T-helper 2 cell treated with Interferon-gamma antibody and Interleukin-4, amounts not matched to agents 100 ng/mL and 5 ng/mL, for 36 hours (primary cell): Measurements from ENCODE around the gene PHACTR1. TPM values are rescaled to one million over a fixed set of nuclear protein-coding genes. Genes with fewer than 3 reads are reported as not detected.

Experiments
- intact Hi-C: fragments of 100-400 bp; cut with micrococcal nuclease; formaldehyde crosslinking; loops from one replicate; pipeline ENCODE4 v1.15.1; 2023
- total RNA-seq: library from RNA; stranded (reverse); gene quantifications from 2 replicates; pipeline ENCODE4 v1.2.3, GENCODE V29; 2022

Gene PHACTR1
- total RNA-seq, 1 donor from 2014 or later: 0.11 TPM

DNA sequence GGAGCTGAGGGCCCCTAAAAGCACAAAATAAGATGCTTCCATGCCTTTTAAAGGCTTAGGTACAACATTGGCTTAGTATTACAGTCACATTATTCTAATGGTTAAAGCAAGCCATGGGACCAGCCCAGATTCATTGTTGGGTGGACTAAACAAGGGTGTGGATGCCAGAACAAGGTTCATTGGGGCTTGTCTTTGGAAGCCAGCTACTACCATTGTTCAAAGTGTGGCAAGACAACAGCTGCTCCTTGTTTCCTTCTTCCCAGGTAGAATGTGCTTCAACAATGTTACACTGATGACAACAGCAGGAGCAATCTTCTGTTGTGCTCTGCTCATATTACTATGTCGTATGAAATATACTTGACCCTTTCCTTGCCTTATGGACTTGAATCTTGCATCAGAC is 350.3 kb downstream of the PHACTR1 start:
- intact Hi-C loops: no loop called here

GRCh38 chr6:13068586-13069210 is 352.1 kb downstream of the PHACTR1 start:
- intact Hi-C loops: no loop called here

GRCh38 chr6:13071550-13072345 is 355.2 kb downstream of the PHACTR1 start:
- intact Hi-C loops: no loop called here

DNA sequence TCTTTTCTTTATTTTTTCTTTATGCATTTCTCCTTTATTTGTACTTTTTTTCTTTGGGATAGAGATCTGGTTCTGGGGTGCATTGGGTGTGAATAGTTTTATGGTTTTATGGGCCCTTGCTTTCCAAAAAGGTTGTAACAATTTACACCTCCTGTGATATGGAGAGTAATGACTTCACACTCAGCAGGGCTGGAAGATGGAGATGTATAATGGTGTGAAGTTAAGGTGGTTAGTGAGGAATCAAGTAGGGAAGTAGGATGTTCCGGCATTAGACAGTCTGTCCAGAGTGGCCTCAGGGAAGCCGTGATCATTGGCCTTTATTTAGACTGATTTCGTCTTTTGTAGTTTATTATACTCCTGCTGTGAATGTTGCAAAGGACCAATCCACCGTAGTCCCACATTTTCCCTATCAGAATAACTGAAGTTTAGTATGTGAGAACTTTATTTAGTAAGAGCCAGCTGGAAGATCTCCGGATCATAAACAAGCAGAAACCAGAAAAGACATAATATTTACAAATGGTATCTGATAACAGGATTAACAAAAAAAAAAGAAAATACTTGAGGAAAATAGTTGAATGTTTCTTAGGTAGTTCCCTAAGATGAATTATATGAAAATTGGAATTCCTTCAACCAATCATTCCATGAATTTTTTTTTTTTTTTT is 356.2 kb downstream of the PHACTR1 start:
- intact Hi-C loops: no loop called here

- intact Hi-C loops: no loop called here
Observed at GRCh38 chr6:13074415-13075140, 358.0 kb downstream of the PHACTR1 start.

- intact Hi-C loops: no loop called here
Observed at GRCh38 chr6:13075141-13075845, 358.7 kb downstream of the PHACTR1 start.

- intact Hi-C loops: no loop called here
Observed at GRCh38 chr6:13076575-13076974, 360.0 kb downstream of the PHACTR1 start.

GRCh38 chr6:13077117-13077516 is 360.6 kb downstream of the PHACTR1 start:
- intact Hi-C loops: no loop called here

DNA sequence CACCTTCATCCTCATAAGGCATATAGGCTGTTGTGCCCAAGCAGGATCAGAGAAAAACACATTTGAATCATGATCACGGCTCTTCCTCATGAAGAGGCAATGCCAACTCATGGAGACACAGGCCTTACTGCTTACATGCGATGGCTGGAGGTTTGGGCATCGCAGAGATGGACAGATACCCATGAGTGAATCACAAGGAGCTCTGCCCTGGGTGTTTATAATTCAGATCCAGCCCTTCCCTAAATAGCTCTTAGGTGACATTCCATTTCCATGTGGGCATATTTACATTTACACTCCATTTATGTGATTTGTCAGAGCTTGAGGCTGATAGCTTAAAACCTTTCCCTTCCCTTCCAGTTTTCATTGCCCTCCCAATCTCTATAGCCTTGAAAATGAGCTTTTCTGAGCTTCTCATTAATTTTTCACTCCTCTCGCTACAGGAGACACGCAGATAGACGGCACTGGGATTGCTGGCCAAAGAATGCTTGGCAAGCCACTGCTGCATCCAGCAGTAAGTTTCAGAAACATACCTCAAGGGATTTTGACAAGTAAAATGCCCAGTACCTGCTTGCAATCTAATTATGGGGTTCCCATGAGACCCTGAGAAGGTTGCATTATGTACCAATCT is 362.6 kb downstream of the PHACTR1 start:
- intact Hi-C loops: no loop called here

GRCh38 chr6:13080462-13081188 is 364.1 kb downstream of the PHACTR1 start:
- intact Hi-C loops: no loop called here

GRCh38 chr6:13081189-13081563 is 364.6 kb downstream of the PHACTR1 start:
- intact Hi-C loops: no loop called here

DNA sequence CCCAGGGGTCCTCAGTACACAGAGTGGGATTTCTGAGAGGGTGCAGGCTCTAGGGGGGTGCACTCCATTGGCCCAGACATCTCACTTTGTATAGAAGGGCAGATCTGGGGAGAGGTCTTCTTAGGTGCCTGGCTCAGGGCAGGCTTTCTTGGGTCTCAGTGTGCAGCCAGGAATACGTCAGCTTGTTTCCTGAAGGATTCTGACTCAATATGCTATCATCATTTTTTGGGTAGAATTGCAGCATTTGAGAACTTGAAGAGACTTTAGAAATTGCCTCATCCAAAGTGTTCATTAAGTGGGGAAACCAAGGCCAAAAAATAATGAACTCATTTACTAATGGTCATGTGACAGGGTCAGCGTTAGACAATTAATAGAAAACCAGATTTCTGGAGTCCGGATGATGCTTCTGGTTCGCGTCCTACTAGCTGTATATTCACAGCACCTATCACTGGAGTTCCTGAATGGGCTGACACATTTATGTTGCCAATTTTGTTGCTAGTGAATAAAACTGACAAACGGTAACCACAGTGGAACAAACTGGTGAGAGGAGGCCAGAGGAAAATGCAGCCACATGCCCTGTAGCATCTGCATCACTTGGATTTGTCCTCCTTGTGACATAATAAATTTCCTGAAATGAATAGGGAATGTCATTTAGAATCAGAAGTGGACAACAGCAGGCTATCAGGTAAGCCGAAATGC is 372.9 kb downstream of the PHACTR1 start:
- intact Hi-C loops: no loop called here

DNA sequence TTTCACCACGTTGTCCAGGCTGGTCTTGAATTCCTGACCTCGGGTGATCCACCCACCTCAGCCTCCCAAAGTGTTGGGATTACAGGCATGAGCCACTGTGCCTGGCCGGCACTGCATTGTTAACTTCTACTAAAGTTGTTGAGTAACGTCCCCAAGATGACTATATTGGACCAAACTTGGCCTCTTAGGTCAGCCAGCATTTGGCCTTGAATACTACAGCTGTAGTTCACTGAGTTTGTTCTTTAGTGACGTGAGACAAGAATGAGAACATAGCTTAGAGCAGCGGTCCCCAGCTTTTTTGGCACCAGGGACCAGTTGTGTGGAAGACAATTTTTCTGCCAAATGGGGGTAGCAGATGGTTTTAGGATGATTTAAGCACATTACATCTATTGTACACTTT is 374.6 kb downstream of the PHACTR1 start:
- intact Hi-C loops: no loop called here

DNA sequence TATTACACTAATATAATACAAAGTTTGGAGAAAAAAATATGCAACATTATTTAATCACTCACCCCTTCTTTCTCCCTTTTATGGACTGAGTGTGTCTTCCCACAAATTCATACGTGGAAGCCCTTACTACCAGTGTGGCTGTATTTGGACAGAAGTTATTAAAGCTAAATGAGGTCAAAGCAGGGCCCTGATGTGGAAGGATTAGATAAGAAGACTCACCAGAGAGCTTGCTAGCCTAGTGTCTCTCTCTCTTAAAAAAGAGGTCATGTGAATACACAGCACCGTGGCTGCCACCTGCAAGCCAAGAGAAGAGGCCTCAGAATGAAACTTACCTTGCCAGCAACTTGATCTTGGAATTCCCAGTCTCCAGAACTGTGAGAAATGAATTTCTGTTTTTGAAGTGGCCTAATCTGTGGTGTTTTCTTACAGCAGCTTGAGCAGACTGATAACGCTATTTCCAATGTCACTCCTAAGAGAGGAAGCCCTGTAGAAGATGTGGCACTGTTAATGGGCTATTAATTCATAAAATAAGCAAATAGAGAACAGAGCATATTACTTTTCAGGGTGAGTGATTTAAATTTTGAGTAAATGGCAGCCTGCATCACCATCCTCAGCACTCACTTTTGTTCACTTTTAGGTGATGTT is 378.3 kb downstream of the PHACTR1 start:
- intact Hi-C loops: no loop called here

- intact Hi-C loops: no loop called here
Observed at GRCh38 chr6:13096084-13096483, 379.5 kb downstream of the PHACTR1 start.

DNA sequence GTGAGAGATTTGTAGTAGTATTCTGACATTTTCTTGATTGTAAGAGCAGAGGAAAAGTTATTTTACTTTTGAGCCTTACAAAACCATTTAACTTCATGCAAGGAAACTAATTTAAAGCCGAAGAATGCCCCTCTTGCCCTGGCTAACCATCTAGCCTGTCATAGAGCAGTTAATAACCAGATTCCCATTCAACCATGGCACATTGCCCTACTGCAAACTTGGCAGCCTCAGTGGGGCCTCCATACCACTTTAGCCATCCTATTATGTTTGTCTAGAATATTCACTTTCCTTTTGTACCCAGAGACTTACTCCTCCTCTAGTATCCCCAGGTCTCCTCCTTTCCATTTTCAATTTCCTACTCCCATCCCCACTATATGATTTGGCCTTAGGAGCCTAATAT is 380.9 kb downstream of the PHACTR1 start:
- intact Hi-C loops: no loop called here

DNA sequence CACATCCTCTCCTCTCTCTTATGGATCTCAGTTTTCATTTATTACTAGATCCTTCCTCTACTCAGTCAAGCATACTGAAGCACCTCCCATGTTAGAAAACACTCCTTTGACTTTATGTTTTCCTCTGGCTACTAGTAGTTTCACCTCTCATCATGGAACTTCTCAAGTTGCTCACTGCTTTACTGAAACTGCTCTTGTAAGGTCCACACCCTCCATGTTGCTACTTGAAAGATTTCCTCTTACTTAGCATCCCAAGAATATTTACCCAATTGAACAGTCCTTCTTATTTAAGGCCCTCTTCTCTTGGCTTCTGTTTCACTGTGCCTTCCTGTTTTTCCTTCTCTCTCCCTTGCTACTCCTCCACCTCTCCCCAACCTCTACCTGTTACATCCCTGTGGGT is 381.4 kb downstream of the PHACTR1 start:
- intact Hi-C loops: no loop called here

GRCh38 chr6:13098793-13099570 is 382.4 kb downstream of the PHACTR1 start:
- intact Hi-C loops: no loop called here
